B cell (primary cell): ENCODE measurements around the gene RINL.

Experiments
- EZH2 ChIP-seq: IDR thresholded peaks from 2 replicates; pipeline ENCODE4 v1.6.1; 2012; ENCODE audit warnings: borderline replicate concordance, low read depth, mild to moderate bottlenecking, moderate library complexity, low read length; ENCODE audit not compliant: insufficient read depth, poor library complexity, severe bottlenecking
- TF ChIP-seq, protein P1 (sequence below): fragments of 200-600 bp; IDR thresholded peaks from one replicate; pipeline ENCODE4 v1.8.0; 2022; ENCODE audit warnings: antibody characterized with exemption, mild to moderate bottlenecking

DNA sequence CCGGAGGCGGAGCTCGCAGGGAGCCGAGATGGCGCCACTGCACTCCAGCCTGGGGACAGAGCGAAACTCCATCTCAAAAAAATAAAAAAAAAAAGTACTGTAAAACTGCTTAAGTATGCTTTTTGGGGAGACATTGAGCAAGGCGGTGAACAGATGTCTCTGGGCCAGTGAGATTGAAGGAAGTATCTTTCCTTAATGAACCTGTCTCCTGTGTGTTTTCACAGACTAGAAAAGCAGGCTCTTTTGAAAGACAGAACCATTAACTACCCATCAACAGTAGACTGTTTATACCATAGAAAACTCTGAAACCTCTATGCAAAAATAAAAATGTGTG is 45.0 kb downstream of the RINL start:
- TF ChIP-seq, protein P1, sequence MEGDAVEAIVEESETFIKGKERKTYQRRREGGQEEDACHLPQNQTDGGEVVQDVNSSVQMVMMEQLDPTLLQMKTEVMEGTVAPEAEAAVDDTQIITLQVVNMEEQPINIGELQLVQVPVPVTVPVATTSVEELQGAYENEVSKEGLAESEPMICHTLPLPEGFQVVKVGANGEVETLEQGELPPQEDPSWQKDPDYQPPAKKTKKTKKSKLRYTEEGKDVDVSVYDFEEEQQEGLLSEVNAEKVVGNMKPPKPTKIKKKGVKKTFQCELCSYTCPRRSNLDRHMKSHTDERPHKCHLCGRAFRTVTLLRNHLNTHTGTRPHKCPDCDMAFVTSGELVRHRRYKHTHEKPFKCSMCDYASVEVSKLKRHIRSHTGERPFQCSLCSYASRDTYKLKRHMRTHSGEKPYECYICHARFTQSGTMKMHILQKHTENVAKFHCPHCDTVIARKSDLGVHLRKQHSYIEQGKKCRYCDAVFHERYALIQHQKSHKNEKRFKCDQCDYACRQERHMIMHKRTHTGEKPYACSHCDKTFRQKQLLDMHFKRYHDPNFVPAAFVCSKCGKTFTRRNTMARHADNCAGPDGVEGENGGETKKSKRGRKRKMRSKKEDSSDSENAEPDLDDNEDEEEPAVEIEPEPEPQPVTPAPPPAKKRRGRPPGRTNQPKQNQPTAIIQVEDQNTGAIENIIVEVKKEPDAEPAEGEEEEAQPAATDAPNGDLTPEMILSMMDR: no peak
- no peak for TF ChIP-seq EZH2
